ENCODE measurements around the gene RCBTB1. TPM values are rescaled to one million over a fixed set of nuclear protein-coding genes. Genes with fewer than 3 reads are reported as not detected.
"Not testable (repeated sequence)": the region's sequence is repeated elsewhere in the genome, so short reads cannot be mapped to it uniquely, and the experiment has no call there.

Gene RCBTB1
- total RNA-seq, 4 donors from 2014 or later = 4.4 to 12.8 (median 6.5) TPM

- WGBS, 2 donors = 83 to 85% methylated on average over 5 of the region's 5 CpGs
- intact Hi-C loops (cut with DNase I; ENCODE audit: low total_unique reads) = no loop called here
- no peak for TF ChIP-seq CTCF (IDR thresholded peaks at IDR 0.05)
- no peak for TF ChIP-seq POLR2A (IDR thresholded peaks at IDR 0.05)
Measured at GRCh38 chr13:49567491-49567890, 17.9 kb downstream of the RCBTB1 start.

GRCh38 chr13:49566461-49566860 is 18.9 kb downstream of the RCBTB1 start:
- DNase-seq (ENCODE audit: low spot score in 2 of 2) = no peak
- 96 to 99% methylated on average over 4 of the region's 4 CpGs for WGBS, 2 donors
- H3K4me3 ChIP-seq (ENCODE audit: low read depth, poor library complexity, severe bottlenecking) = no peak overlapping the region
- intact Hi-C loops (cut with DNase I; ENCODE audit: low total_unique reads) = no loop called here
- no peak for TF ChIP-seq CTCF (IDR thresholded peaks at IDR 0.05)
- TF ChIP-seq POLR2A (IDR thresholded peaks at IDR 0.05) = no peak

More at GRCh38 chr13:49567491-49567890, 17.9 kb downstream of the RCBTB1 start:
- DNase-seq (ENCODE audit: low spot score in 2 of 2) = no peak
- H3K4me3 ChIP-seq (ENCODE audit: low read depth, poor library complexity, severe bottlenecking) = no peak overlapping the region

- DNase-seq (ENCODE audit: low spot score in 2 of 2); intact Hi-C loops (cut with DNase I; ENCODE audit: low total_unique reads); H3K4me3 ChIP-seq (ENCODE audit: low read depth, poor library complexity, severe bottlenecking): not testable (repeated sequence)
- WGBS, 2 donors = 96 to 100% methylated on average over 10 to 25 of the region's 25 CpGs
Measured at GRCh38 chr13:49565461-49565860, 19.9 kb downstream of the RCBTB1 start.

- TF ChIP-seq POLR2A (IDR thresholded peaks at IDR 0.05) (no peak), CTCF (IDR thresholded peaks at IDR 0.05) (no peak)
- intact Hi-C loops (cut with DNase I; ENCODE audit: low total_unique reads) = no loop called here
- no peak for DNase-seq (ENCODE audit: low spot score in 2 of 2)
- H3K4me3 ChIP-seq (ENCODE audit: low read depth, poor library complexity, severe bottlenecking) = no peak overlapping the region
- WGBS, 2 donors = 56 to 70% methylated on average over 5 of the region's 5 CpGs
Measured at GRCh38 chr13:49563516-49563915, 21.8 kb downstream of the RCBTB1 start.

GRCh38 chr13:49561062-49561410 is 24.3 kb downstream of the RCBTB1 start:
- WGBS, 2 donors = 64 to 70% methylated on average over 3 of the region's 3 CpGs
- H3K4me3 ChIP-seq (ENCODE audit: low read depth, poor library complexity, severe bottlenecking) = no peak overlapping the region
- no peak for DNase-seq (ENCODE audit: low spot score in 2 of 2)
- intact Hi-C loops (cut with DNase I; ENCODE audit: low total_unique reads) = no loop called here
- TF ChIP-seq CTCF (IDR thresholded peaks at IDR 0.05) (no peak), POLR2A (IDR thresholded peaks at IDR 0.05) (no peak)

- TF ChIP-seq CTCF (IDR thresholded peaks at IDR 0.05) = no peak
- no peak for TF ChIP-seq POLR2A (IDR thresholded peaks at IDR 0.05)
- intact Hi-C loops (cut with DNase I; ENCODE audit: low total_unique reads) = no loop called here
- H3K4me3 ChIP-seq (ENCODE audit: low read depth, poor library complexity, severe bottlenecking) = no peak overlapping the region
- 47 to 66% methylated on average over 10 of the region's 10 CpGs for WGBS, 2 donors
- no peak for DNase-seq (ENCODE audit: low spot score in 2 of 2)
Measured at GRCh38 chr13:49560270-49561061, 24.9 kb downstream of the RCBTB1 start.

All from lower leg skin (tissue), 4 donors.